Right cardiac atrium (tissue), 5 donors: ENCODE measurements around the gene SLC33A1. TPM values are rescaled to one million over a fixed set of nuclear protein-coding genes. Genes with fewer than 3 reads are reported as not detected.
"Not testable (repeated sequence)": the region's sequence is repeated elsewhere in the genome, so short reads cannot be mapped to it uniquely, and the experiment has no call there.

Source experiments
- ATAC-seq, 2 donors: fragments of 200-7000 bp; cut with Tn5 transposase; one replicate each; pipeline versions ENCODE4 v1.8.0 to v1.9.1; 2020; ENCODE audit warnings: moderate library complexity in 2 of 2, mild to moderate bottlenecking in 1 of 2
- DNase-seq, 3 donors: peaks; one replicate each; pipeline ENCODE4 v3.0.0-alpha.2; 2020
- H3K27ac ChIP-seq: one replicate; pipeline ENCODE4 v1.5.1; 2013; ENCODE audit warnings: mild to moderate bottlenecking, low read length, control low read depth, moderate library complexity
- H3K27me3 ChIP-seq: one replicate; pipeline ENCODE4 v1.6.1; 2013; ENCODE audit not compliant: control insufficient read depth, insufficient read depth
- H3K4me1 ChIP-seq: one replicate; pipeline ENCODE4 v1.6.1; 2013; ENCODE audit warnings: low read length; ENCODE audit not compliant: control insufficient read depth, insufficient read depth
- H3K4me3 ChIP-seq: one replicate; pipeline ENCODE4 v1.5.1; 2013; ENCODE audit warnings: low read length, control low read depth
- H3K9me3 ChIP-seq: one replicate; pipeline ENCODE4 v1.6.1; 2013; ENCODE audit warnings: low read length; ENCODE audit not compliant: control insufficient read depth
- WGBS: extraction: QIAGEN DNeasy Blood & Tissue Kit; methylation state at CpG from one replicate; pipeline ENCODE4 v1.1.7; 2013; 5-methylcytosine and 5-hydroxymethylcytosine counted together
- intact Hi-C, 4 donors: fragments of 100-400 bp; cut with DNase I; formaldehyde crosslinking; loops; one replicate each; pipeline versions ENCODE4 v1.11.0 to v1.14.0; 2022 to 2023
- long read RNA-seq, 4 donors: library from polyadenylated mRNA; unstranded; transcript quantifications; one replicate each; pipeline ENCODE4 v2.0.0, GENCODE V29; 2020 to 2021
- polyA plus RNA-seq: library from polyadenylated mRNA; stranded (reverse); fragments of 200-250 nt; gene quantifications from one replicate; pipeline ENCODE4 v1.2.3, GENCODE V29; 2013
- total RNA-seq, 4 donors: library from RNA; stranded (reverse); fragmentation: NEBNext Ultra II Directional; extraction: Animal tissue kit (Norgen Biotek cat#: 25700); gene quantifications; one replicate each; pipeline ENCODE4 v1.2.1, GENCODE V29; 2021
- donor health status: healthy with polysubstance abuse.
- donor health status: DM: no; HTN: yes; CAD: no.
- donor health status: DM: no; HTN: no; CAD: no.
- donor health status: DM: no; HTN: yes; CAD: no; lungs with severe emphysema.
- donor health status: DM: yes; HTN: yes; CAD: no.

SLC33A1 gene
- total RNA-seq (10 to 100 TPM; 21.6 to 34.0 (median 26.8) TPM), polyA plus RNA-seq (10.0 TPM)
- long read RNA-seq, donor 1, full-length matches to known transcripts: 46 of 54 reads
- long read RNA-seq, donor 1, partial matches to known transcripts: 4 of 54 reads
- long read RNA-seq, donor 1, other reads (novel, unspliced or antisense): 4 of 54 reads
- long read RNA-seq, donor 2, full-length matches to known transcripts: 9 of 12 reads
- long read RNA-seq, donor 2, partial matches to known transcripts: 0 of 12 reads
- long read RNA-seq, donor 2, other reads (novel, unspliced or antisense): 3 of 12 reads
- long read RNA-seq, donor 3, full-length matches to known transcripts: 125 of 133 reads
- long read RNA-seq, donor 3, partial matches to known transcripts: 2 of 133 reads
- long read RNA-seq, donor 3, other reads (novel, unspliced or antisense): 6 of 133 reads
- long read RNA-seq, donor 4, full-length matches to known transcripts: 16 of 19 reads
- long read RNA-seq, donor 4, partial matches to known transcripts: 1 of 19 reads
- long read RNA-seq, donor 4, other reads (novel, unspliced or antisense): 2 of 19 reads

DNA sequence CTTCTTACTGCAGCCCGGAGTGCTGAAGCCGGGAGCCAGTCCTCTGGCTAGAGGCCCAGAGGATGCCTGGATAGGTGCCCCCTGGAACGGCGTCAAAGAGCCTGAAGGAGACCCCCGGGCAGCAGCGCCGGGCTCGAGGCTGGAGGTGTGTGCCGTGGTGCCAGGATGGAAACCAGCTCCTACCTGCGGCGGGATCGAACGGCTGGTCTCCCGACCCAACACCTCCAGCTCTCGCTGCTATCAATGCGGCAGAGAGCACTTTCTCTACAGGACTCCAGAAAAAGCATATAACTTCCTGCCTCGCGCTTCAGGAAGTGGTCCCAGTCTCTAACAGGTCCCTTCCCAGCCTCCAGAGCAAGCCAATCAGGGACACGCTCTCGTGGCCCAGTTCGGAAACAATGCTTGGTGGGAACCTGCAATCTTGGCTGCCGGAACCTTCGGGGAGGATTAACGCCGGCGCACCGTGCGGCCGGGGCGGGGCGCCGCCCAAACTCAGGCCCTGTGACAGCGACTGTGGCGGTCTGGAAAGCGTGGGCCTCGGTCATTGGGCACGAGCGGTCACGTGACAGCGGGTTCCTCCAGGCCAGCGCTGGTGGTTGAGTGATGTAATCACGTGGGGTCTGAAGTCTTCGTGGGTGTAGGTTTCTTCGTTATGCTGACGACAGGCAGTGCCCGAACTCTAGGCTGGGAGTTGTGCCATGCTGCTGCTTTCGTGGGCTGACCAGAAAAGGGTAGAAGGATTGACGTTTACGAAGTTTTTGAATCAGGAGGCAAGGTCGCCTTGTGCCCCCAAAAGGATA is at the start of gene SLC33A1:
Gene SLC33A1, minus strand, starts transcription at position 287 of the 800 bp plus-strand sequence. CDS start 430 bp downstream, outside the sequence.
- intact Hi-C loops: no loop called here
- peak within 1 kb of the TSS; percentile 76 for H3K4me3 ChIP-seq
- under 1% methylated on average over 50 of the region's 50 CpGs for WGBS
- ATAC-seq: peak; percentile 99
- no peaks in the 10 kb centered on the region for H3K27me3 ChIP-seq
- no peaks in the 10 kb centered on the region for H3K9me3 ChIP-seq
- peak within 1 kb of the TSS; percentile 94 for H3K27ac ChIP-seq
- DNase-seq: peak; percentile 99 to 100 (median 99)
- H3K4me1 ChIP-seq: peaks cover 6% of the 10 kb centered on the region

DNA sequence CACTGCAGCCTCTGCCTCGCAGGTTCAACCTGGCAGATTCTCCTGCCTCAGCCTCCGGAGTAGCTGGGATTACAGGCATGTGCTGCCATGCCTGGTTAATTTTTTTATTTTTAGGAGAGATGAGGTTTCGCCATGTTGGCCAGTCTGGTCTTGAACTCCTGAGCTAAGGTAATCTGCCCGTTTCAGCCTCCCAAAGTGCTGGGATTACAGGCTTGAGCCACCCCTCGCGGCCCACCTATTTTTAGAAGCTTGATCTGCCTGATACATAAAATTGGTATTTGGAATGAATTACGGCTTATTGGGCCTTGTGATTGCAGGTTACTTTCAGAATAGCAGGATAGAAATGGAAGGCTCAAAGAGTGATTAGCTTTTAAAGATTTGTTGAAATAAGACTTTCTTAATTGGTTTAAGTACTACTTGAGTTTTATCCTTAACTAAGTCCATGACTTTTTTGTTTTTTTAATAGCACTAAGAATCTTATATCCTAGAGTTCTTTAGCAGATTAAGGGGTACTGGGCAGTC is 41.2 kb upstream of the SLC33A1 start:
- H3K27ac ChIP-seq: no peak overlapping the region
- no peaks in the 10 kb centered on the region for H3K9me3 ChIP-seq
- no peaks in the 10 kb centered on the region for H3K4me1 ChIP-seq
- H3K27me3 ChIP-seq: no peaks in the 10 kb centered on the region
- H3K4me3 ChIP-seq: no peak overlapping the region
- no peak for ATAC-seq
- 95% methylated on average over 7 of the region's 7 CpGs for WGBS
- intact Hi-C loops: no loop called here
- no peak for DNase-seq

- no peak for ATAC-seq
- 97% methylated on average over 5 of the region's 5 CpGs for WGBS
These were observed 37.1 kb upstream of the SLC33A1 start for GRCh38 chr3:155891321-155891720.

DNA sequence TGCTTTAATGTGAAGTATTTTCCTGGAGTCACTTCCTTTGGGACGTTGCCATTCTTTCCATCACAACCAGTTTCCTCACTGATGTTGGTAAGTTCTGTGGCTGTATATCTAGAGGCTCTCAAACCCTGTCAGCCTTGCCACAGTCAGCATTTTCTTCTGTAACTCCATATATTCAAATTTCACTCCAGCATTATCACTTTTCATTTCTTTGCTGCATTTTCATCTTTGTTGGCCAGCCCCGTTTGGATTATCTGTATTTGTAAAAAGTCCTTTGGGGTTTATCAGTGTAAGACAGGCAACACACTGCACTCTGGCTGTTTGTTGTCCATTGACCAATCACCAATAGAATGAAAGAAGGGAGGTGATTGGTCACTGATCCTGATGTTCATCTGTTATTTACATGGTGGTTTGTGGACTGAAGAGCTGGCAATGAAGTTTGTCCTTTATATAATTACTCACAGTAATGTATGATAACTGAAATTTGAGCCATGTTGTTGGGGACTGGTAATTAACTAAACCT is 36.5 kb upstream of the SLC33A1 start:
- peak in 1 of 2 donors; percentile 49 for ATAC-seq
- intact Hi-C loops: no loop called here
- H3K4me1 ChIP-seq: peaks cover 3% of the 10 kb centered on the region

More at GRCh38 chr3:155891321-155891720, 37.1 kb upstream of the SLC33A1 start:
- DNase-seq: no peak
- Histone ChIP-seq H3K27me3 (no peaks in the 10 kb centered on the region), H3K27ac (no peak overlapping the region), H3K4me3 (no peak overlapping the region), H3K4me1 (peaks cover 3% of the 10 kb centered on the region), H3K9me3 (no peaks in the 10 kb centered on the region)
- intact Hi-C loops: no loop called here

DNA sequence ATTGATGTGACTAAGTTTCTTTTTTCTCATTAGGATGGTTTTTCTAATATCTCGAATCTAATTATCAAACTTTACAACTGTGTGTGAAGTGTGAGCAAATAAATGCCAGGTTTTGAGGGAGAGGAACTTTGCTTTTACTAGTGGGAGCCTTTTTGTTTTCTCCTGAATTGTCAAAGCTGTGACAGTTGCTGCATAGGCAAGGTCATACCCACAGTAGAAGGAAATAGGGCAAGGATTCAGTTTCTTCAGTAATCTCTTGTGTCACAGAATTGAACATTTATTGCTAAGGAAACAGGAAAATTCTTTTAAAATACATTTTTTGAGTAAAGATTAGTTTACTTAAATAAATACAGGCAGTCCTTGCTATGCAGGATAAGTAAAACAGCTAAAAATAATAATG is 35.7 kb upstream of the SLC33A1 start:
- intact Hi-C loops: no loop called here
- Histone ChIP-seq H3K27ac (no peak overlapping the region), H3K9me3 (no peaks in the 10 kb centered on the region), H3K27me3 (no peaks in the 10 kb centered on the region), H3K4me1 (peaks cover 3% of the 10 kb centered on the region), H3K4me3 (no peak overlapping the region)
- no peak for DNase-seq
- ATAC-seq: no peak
- 68% methylated on average over 1 of the region's 1 CpG for WGBS

More for the DNA sequence above, 36.5 kb upstream of the SLC33A1 start:
- DNase-seq: no peak
- Histone ChIP-seq H3K27ac (no peak overlapping the region), H3K27me3 (no peaks in the 10 kb centered on the region), H3K4me3 (no peak overlapping the region), H3K9me3 (no peaks in the 10 kb centered on the region)
- WGBS: 5% methylated on average over 2 of the region's 2 CpGs

DNA sequence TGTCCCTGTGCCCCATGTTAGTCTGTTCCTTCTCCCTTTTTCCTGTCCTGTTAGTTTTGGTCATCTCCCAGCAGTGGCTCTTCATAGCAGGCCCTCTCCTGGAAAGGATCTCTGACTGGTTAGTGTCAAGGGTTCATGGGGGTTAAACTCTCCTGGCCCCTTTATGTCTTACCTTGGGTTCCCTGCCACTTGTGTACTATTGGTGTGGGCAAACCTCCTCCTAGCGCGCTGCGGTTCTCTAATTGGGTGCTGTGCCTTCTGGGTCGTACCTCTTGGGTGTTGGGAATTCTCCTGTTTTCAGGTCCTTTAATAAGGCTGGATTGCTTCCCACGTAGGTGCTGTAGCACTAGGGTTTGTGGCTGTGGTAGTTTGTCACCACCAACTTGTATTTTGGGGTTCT is 35.0 kb upstream of the SLC33A1 start:
- intact Hi-C loops: no loop called here
- Histone ChIP-seq H3K27ac (no peak overlapping the region), H3K4me1 (peaks cover 3% of the 10 kb centered on the region), H3K9me3 (no peaks in the 10 kb centered on the region), H3K4me3 (no peak overlapping the region), H3K27me3 (no peaks in the 10 kb centered on the region)
- 94% methylated on average over 5 of the region's 5 CpGs for WGBS
- ATAC-seq (no peak), DNase-seq (no peak)

GRCh38 chr3:155886915-155887314 is 32.7 kb upstream of the SLC33A1 start:
- H3K27ac ChIP-seq: no peak overlapping the region
- no peaks in the 10 kb centered on the region for H3K27me3 ChIP-seq
- intact Hi-C loops: no loop called here
- DNase-seq: no peak
- H3K9me3 ChIP-seq: no peaks in the 10 kb centered on the region
- H3K4me1 ChIP-seq: peaks cover 3% of the 10 kb centered on the region
- no peak overlapping the region for H3K4me3 ChIP-seq
- WGBS: 90% methylated on average over 1 of the region's 1 CpG
- no peak for ATAC-seq

GRCh38 chr3:155886348-155886747 is 32.1 kb upstream of the SLC33A1 start:
- H3K9me3 ChIP-seq, H3K4me3 ChIP-seq, ATAC-seq, intact Hi-C loops, H3K4me1 ChIP-seq, H3K27ac ChIP-seq, DNase-seq, H3K27me3 ChIP-seq: not testable (repeated sequence)
- WGBS: 97% methylated on average over 8 of the region's 8 CpGs

- Histone ChIP-seq H3K4me3 (no peak overlapping the region), H3K27ac (no peak overlapping the region), H3K27me3 (no peaks in the 10 kb centered on the region), H3K9me3 (no peaks in the 10 kb centered on the region), H3K4me1 (peaks cover 6% of the 10 kb centered on the region)
- intact Hi-C loops: no loop called here
- DNase-seq (no peak), ATAC-seq (no peak)
These were observed 31.1 kb upstream of the SLC33A1 start for GRCh38 chr3:155885292-155885691.

GRCh38 chr3:155884292-155884691 is 30.1 kb upstream of the SLC33A1 start:
- Histone ChIP-seq H3K27ac (no peak overlapping the region), H3K9me3 (no peaks in the 10 kb centered on the region), H3K4me3 (no peak overlapping the region), H3K27me3 (no peaks in the 10 kb centered on the region), H3K4me1 (peaks cover 5% of the 10 kb centered on the region)
- intact Hi-C loops: no loop called here
- 89% methylated on average over 7 of the region's 7 CpGs for WGBS
- no peak for DNase-seq
- ATAC-seq: no peak

DNA sequence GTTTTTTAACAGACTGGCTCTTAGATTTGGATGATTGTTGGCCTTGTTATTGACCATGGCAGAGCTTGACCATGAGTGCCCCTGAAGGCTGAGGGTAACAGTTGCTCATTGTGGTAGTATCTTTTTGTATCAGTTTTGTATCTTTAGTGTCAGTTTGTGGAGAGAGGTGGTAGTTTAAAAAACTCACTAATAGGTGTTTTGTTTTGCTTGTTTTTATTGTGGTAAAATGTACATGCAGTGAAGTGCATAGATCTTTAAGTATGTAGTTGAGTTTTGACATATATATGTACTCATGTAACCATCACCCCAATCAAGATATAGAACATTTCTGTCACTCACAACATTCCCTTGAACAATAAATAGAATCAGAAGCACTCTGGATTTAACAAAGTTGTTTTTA is 26.1 kb upstream of the SLC33A1 start:
- no peaks in the 10 kb centered on the region for H3K9me3 ChIP-seq
- peaks cover 3% of the 10 kb centered on the region for H3K4me1 ChIP-seq
- no peak for ATAC-seq
- H3K27me3 ChIP-seq: no peaks in the 10 kb centered on the region
- intact Hi-C loops: no loop called here
- no peak overlapping the region for H3K4me3 ChIP-seq
- no peak overlapping the region for H3K27ac ChIP-seq
- DNase-seq: no peak
